Suprapubic skin (tissue), 4 donors: ENCODE data around the gene PPP3R1.

Source experiments
- CTCF ChIP-seq, 2 donors: fragments of 200-600 bp in 1 of 2; fragments of 450-650 bp in 1 of 2; sonication (generic) in 1 of 2; IDR thresholded peaks; one replicate each; pipeline ENCODE4 v1.5.1; 2016 to 2019; ENCODE audit warnings: antibody characterized with exemption in 2 of 2, mild to moderate bottlenecking in 1 of 2, moderate library complexity in 1 of 2
- POLR2A ChIP-seq, 2 donors: fragments of 450-650 bp; IDR thresholded peaks; one replicate each; pipeline ENCODE4 v1.6.1; 2017; ENCODE audit warnings: antibody characterized with exemption in 2 of 2, mild to moderate bottlenecking in 2 of 2, moderate library complexity in 2 of 2
- POLR2AphosphoS5 ChIP-seq, 3 donors: sonication (generic); formaldehyde crosslinking; IDR thresholded peaks; one replicate each; pipeline ENCODE4 v1.6.1; 2017; ENCODE audit warnings: antibody characterized with exemption in 3 of 3

DNA sequence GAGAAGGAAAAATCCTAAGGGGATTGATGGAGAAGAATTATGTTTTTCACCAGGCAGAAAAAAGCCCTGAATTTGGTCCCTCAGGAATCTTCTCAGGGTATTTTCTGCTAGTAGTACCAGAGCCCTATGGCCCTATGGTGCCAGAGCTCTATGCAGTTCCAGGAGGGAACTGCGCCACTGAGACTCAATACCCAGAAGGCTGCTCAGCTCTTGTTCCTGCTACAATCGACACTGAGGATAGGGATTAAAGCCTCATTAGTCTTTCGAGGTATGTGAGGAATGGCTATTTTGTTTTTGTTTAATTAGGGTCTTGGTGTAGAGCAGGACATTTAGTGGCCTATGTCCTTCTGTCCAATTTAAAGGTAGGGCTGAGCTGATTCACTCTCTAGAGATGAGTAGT is 21.7 kb upstream of the PPP3R1 start:
- TF ChIP-seq CTCF (IDR thresholded peaks at IDR 0.05) (no peak), POLR2AphosphoS5 (IDR thresholded peaks at IDR 0.05) (no peak), POLR2A (IDR thresholded peaks at IDR 0.05) (no peak)
